Right kidney (tissue), 1 donor: ENCODE results near the gene EVC.

ENCODE experiments used
- DNase-seq: peaks from one replicate; pipeline ENCODE4 v3.0.0-alpha.2; 2016

Gene EVC

DNA sequence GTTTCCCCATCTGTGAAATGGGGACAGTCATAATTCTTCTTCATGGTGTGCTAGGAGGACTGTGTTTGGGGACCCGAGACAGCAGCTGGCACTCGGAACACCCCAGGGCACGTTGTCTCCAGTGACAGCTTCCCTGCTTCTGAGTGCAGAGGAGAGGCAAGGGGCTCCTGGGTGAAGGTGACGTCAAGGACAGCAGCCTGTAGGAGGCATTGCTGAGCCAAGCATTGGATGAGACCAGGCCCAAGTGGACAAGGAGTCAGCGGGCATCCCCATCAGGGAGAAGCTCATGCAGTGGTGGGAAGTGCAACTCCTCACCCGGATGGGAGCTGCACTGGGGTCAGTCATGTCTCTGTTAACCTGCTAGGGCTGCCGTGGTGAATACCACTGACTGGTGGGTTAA lies 46.1 kb downstream of the EVC start:
- no peak for DNase-seq

DNA sequence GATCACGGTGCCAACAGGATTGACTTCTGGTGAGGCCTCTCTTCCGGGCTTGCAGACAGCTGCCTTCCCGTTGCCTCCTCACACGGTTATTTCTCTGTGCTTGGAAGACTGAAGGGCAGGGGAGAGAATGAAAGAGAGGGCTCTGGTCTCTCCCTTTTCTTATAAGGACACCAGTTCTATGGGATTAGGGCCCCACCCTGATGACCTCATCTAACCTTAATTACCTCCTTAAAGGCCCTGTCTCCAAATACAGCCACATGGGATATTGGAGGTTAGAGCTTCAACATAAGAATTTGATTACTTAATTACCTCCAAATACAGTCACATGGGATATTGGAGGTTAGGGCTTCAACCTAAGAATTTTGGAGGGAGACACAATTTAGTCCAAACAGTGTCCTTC lies 46.5 kb downstream of the EVC start:
- no peak for DNase-seq

DNA sequence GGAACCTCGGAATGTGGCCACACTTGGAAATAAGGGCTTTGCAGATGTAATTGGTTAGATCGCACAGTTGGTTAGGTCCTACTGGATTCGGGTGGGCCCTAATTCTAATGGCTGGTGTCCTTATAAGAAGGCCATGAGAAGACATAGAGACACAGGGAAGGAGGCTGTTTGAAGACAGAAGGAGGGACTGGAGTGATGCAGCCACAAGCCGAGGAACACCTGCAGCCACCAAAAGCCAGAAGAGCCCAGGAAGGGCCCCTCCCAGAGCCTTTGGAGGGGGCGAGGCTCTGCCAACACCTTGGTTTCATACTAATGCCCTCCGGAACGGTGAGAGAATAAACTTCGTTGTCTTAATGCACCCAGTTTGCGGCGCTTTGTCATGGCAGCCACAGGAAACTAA lies 47.0 kb downstream of the EVC start:
- no peak for DNase-seq

DNA sequence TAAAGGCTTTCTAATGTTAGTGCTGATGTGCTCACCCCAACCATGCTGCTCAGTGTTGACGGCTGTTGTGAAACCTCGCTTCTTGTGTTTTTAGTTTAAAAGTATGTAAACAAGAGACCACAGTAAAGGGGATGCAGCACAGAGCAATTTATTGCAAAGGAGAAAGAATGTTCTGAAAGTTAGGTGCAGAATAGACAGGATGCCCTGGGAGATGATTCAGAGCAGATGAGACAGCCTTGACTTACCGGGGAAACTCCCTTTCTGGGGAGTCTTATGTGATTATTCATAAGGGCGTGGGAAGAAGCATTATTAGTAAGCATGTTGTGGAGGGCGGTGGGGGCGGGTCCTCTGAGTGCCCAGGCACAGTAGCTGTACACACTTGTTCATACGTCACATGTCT lies 47.7 kb downstream of the EVC start:
- DNase-seq = no peak

DNA sequence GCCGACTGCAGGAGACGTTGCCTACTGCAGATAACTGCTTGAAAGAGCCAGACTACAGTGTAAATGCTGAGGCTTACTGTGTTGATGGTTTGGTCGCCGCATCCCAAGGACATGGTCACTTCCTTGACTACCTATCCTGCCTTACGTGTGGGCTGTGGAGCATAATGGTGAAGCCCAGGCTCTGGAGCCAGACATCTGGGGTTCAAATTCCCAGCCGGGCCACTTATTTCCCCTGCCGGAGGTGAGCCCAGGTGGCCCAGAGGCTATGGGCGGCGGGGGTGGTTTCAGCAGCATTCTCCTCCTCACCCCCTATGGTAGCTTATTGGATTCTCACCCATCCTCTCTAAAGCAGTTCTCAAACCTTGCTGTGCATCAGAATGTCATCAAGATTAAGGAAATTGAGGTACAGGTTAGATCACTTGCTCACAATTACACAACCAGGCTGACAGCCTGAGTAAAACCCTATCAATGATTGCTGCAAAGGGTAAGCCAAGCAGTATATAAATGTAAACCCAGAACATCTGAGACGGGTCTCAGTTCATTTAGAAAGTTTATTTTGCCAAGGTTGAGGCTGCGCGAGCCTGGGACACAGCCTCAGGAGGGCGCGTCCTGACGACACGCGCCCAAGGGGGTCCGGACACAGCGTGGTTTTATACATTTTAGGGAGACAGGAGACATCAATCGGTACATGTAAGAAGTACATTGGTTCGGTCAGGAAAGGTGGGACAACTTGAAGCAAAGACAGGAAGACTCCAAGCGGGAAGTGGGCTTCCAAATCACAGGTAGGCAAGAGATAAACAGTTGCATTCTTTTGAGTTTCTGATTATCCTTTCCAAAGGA lies 48.5 kb downstream of the EVC start:
- DNase-seq = no peak

DNA sequence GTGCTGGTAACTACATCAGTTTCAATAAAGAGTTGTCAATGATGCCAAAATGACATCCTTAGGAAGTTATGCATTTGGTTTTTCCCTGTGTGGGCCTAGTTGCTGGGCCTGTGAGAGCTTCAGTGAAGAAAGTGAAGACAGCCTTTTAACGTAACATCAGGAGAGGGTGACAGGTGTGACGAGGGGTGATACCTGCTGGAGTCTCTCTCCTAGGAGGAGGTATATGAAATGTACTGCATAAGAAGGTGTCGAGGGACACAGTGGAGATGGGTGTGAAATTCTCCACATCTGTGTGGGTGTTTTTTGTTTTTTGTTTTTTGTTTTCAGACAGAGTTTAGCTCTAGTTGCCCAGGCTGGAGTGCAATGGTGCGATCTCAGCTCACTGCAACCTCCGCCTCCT lies 49.2 kb downstream of the EVC start:
- DNase-seq = no peak

DNA sequence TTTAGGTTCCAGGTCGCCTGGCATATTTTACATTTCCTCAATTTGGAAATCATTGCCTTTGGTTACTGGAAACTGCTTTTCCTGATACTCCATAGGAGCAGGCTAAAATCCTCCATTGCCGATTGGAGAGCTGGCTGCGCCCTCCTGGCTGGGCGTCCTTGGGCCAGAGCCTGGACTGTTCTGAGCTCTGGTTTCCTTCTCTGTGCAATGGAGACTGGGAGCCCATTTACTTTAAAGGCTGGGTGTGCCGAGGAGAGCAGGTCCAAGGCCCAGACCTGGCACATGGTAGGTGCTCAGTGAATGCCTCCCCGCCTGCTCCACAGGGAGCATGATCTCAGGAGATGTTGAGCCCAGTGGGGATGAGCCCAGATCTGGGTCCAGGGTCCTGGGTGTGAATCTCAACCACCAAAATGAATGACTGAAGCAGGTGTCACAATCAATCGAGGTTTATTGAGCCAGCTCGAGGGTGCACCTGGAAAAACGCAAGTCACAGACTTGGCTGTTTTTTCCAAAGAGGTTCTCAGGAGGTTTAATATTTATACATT lies 50.0 kb downstream of the EVC start:
- DNase-seq = no peak

DNA sequence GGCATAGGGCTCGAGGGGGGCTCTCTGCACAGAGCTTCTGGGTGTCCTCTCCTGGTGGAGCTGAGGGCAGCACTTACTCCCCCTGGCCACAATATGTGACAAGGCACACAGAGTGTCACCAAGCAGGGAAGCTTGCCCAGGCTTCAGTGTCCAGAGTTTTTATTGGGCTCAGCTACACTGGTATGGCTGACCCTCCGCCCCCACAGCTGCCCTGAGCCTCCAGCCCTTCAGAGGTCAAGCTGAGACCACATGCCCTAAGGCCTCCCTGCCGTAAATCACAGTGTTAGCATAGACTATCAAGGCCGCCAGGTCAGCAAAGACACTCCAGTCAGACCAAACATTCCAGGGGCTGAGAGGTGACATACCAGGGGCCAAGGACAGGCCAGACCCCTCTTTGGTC lies 59.0 kb downstream of the EVC start:
- no peak for DNase-seq

DNA sequence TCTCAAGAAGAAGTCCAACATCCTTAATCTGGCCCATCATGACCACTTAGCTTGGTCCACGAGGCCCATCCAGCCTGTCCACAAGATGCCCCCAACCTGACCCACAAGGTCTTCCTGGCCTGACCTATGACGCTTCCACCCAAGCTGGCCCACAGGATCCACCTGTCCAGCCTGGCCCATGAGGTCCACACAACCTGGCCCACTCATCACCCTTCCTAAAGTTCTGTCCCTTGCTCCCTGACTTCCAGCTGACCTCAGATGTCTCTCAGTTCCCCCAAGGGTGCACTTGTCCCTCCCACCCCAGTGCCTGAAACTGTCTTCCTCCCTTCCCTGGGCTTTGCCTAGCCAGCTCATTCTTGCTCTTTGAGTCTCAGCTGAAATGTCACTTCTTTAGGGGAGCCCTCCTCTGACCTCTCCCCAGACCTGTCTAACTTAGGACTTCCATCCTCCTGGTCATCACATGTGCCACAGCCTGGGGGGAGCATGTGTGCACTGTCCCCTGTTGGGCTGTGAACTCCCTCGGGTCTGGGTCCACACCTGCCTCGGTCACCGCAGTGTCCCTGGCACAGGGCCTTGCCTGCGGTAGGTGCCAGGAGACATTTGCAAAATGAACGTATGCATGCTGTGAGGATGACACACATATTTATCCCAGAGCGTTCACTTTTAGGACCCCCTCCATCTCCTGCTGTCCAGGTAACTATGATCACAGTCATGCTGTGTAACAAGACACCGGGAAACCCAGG lies 61.7 kb downstream of the EVC start:
- DNase-seq = no peak

DNA sequence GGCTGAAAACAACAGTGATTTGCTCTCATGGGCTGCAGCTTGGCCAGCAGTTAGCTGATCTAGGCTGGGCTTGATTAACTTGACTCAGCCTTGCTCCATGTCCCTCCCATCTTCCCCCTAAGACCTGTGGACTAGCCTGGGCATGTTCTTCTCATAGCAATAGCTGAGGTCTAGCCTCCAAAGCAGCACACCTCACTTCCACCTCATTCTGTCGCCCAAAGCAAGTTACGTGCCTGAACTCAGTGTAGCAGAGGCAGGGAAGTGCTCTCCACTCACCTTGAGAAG lies 62.2 kb downstream of the EVC start:
- no peak for DNase-seq

DNA sequence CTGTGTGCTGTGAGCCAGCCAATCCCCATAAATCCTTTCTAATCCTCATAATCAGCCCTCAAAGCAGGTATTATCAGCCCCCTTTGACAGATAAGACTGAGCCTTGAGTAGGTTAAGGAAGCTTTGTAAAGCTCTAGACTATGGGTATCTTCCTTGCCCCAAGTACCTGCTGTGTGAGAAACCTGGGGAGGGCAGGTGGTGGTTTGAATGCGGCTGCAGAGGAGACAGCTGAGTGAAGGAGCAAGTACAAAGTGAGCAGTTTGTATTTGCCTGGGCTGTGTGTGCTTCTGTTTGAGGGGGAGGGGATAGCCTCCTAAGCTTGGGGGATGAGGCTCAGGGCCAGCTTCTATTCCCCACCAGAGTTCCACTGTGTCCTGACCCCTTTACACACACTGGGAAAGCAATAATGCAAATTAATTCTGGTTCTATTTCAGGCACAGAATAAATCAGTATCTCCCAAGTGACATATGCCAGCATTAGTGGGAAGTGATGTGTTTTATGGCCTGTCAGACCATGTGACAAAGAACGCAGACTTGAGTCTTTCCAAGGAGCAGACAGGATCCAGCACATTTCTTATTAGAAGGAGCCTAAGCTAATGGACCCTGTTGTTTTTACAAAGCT lies 63.5 kb downstream of the EVC start:
- no peak for DNase-seq

DNA sequence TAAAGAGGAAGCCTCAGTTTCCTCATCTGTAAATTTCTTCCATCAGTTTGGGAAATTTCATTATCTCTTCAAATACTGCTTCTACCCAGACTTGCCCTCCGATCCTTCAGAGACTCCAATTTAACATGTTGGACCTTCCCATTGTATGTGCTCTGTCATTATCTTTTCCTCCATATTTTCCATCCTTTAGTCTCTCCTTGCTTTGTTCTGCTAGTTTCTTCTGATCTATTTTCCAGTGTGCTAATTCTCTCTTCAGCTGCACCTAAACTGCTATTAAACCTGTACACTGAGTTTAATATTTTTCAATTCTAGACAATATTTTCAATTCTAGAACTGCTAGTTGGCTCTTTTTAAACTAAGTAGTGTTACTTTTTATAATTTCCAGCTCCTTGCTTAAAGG lies 65.5 kb downstream of the EVC start:
- DNase-seq = no peak

DNA sequence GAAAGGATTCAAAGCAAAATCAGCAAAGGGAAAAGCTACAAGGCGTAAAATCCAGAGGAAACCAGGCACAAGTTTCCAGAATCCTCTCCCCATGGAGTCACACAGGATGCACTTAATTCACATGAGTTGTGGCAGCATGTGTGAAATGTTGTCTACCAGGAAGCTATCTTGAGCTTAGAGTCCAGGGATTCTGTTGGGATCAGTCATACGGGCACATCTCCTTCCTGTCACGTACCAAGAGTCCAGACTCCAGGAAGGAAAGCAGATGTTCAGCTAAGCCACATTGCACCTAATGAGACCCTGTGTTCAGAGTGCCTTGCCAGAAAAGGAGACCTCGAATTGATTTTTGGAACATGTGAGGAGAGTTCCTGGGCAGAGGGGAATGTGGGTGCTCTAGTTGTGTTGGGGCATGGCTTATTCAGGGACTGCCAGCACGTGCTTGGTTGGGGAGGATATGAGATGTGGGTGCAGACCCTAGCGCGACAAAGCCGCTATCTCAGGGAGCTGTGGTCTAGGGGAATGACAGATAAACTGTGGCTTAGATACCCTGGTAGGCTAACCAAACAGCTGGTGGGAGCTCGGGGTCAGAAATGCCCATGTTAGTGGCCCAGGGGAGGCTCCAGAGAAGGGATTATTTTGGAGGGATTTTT lies 70.0 kb downstream of the EVC start:
- DNase-seq = no peak

DNA sequence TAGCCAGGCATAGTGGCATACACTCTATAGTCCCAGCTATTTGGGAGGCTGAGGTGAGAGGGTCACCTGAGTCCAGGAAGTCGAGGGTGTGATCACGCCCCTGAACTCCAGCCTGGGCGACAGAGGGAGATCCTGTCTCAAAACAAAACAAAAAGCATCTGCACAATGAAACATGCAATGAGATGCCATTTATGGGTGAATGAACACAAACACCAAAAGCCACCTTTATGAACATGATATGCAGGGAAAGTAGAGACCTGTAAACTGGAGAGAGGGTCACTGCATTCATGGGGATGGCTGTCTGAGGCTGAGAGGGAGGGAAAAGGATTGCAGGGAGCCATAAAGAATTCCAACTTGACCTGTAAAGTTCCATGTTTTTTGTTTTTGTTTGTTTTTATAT lies 70.7 kb downstream of the EVC start:
- DNase-seq = peak; percentile 11

DNA sequence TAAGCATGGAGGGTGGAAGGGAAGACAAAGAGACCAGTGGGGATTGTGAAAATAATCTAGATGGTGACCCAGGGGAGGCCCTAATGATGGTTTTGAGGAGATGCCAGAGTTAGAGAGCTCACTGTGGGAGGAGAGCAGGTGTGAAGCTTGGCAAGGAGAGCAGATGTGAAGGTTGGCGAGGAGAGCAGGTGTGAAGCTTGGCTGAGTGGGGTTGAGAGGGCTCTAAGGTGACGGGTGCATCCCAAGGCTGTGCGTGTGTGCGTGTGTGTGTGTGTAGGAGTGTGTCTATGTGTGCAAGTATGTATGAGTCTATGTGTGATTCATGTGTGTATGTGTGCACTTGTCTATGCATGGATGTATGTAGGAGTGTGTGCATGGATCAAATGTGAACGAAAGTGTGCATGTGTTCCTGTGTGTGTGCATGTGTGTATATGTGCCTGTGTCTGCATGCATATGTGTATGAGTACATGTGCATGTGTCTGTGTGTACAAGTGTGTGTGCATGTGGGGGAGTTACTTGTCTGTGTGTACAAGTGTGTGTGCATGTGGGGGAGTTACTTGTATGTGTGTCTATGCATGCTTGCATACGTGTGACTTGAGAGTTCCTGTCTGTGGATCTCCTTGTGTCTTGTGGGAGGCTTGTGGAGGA lies 72.0 kb downstream of the EVC start:
- DNase-seq = no peak

DNA sequence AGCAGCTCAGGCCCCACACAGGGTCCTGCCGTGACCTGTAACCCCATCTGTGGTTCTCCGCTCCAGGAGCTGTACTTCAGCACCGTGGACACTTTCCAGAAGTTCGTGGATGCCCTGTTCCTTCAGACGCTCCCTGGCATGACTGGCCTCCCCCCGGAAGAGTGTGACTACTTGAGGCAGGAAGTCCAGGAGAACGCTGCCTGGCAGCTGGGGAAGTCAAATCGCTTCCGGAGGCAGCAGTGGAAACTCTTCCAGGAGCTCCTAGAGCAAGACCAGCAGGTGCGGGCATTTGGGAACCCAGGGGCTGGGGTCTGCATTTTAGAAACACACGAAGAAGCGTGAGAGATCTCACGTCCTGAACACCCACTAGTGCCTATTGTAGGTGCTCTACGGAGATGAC lies 72.5 kb downstream of the EVC start:
- DNase-seq = no peak

DNA sequence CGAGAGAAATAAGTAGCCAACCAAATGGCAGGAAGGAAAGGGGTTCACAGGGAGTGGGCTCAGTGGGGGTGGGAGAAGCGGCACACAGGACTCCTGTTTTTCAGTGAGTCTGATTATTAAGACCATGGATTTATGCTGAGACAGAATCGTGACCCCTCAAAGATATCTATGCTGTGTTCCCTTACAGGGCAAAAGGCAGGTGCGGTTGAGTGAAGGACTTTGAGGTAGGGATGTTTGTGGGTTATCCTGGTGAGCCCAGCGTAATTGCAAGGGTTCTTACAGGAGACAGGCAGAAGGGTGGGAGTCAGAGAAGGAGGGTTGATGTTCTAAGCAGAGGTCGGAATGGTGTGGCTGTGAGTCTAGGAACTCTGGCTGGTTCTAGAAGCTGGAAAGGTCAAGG lies 73.0 kb downstream of the EVC start:
- no peak for DNase-seq

DNA sequence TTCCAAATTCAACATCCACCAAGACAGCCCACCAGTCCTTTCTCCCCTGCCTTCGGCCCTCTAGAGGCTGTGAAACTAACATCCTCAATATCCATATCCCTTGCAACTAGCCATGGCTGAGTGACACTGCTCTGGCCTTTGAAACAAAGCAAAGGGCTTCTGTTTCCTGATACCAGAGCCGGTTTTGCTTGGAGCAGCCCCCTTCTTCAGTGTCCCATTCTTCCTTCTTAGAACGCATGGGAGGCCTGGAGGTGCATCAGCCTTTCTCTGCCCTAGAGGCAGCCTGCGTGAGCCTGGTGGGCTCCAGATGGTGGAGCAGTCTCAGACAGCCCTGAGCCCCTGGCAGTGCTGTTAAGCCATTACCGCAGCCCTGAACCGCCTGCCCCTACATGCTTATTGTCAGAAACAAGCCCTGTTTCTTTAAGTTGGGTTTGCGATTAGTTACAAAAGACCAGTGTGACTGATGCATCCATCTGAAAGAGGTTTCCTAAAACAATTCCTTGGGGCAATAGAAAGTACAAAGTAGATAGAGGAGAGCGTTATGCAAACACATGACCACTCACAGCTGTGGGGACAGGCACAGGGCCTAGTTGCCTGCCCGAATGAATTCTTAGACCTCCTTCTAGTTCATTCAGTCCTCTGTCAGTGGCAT lies 74.1 kb downstream of the EVC start:
- DNase-seq = no peak

DNA sequence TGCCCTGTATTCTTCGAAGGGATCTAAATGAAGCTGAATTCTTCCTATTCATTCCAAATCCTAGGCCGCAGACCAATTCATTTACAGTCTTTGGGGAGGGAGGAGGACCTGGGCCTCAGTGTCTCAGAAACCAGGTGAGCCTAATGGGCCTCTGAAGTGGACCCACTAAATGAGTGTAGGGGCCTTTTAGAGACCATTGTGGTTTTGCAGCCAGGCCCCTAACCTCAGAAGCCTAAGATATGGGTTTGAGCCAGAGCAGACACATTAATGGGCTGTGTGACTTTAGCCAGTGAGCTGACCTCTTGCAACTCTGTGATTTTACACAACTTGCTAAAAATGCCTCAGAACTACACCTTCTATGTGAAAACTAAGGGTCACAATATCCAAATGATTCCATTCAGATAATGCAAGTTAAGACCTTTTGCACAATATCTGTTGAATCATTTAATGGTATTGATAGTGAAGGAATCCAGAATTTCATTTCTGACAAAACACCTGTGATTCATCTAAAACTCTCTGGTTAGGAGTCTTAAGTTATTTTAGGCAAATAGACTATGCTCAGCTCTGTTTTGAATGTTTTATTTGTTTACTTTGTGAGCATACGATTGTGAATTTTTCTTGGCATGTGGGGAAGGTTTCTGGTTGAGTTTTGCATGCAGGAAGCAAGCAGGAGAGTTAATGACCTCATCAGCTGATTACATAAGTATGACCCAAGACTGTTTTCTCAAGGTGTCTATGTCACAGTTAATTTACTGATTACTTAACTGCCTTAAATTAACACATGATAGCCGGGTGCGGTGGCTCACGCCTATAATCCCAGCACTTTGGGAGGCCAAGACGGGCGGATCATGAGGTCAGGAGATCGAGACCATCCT lies 75.0 kb downstream of the EVC start:
- no peak for DNase-seq

DNA sequence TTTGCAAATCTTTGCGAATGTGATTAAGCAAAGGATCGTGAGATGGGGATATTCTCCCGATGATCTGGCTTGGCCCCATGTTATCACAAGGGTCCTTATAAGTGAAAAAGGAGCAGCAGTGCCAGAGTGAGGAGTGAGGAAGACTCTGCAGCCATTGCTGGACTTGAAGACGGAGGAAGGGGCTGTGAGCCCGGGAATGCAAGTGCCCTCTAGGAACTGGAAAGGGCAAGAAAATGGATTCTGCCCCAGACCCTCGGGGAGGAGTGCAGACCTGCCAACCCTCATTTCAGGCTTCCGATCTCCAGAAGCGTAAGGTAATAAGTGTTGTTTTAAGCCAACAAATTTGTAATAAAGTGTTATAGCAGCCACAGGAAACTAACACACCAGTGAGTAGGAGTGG lies 76.3 kb downstream of the EVC start:
- no peak for DNase-seq

DNA sequence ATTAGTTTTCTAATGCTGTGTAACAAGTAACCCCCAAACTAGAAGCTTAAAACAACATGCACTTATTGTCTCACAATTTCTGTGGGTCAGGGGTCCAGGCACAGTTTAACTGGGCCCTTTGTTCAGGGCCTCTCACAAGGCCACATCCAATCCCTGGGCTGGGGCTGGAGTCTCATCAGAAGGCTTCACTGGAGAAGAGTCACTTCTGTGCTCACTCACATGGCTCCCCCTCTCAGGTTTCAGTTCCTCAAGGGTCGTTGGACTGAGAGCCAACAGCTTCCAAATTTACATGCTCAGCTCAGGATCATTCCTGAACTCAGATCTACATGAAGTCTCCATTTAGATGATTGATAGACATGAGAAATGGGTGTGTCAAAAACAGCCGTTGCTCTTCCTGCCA lies 77.1 kb downstream of the EVC start:
- DNase-seq = no peak
